ENCODE data around the gene TLR3.
"Not testable (repeated sequence)": the region's sequence is repeated elsewhere in the genome, so short reads cannot be mapped to it uniquely, and the experiment has no call there.

Gene TLR3

DNA sequence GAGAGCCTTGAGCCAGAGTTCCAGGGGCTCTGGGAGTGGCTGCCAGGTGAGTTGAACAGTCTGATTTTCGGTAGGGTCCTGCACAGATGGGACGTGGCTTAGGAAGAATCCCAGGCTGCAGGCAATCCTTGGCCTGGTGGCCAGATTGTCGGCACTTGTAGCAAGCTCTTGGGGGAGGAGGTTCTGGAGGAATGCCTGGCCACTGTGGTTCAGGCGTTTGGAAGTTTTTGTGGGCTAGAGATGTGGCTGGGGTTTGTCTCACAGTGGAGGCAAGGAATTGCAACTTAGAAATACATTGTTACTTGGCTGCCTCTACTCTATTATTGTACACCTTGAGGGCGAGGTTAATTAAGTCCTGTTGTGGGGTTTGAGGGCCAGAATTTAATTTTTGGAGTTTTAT lies 21.5 kb upstream of the TLR3 start:
- DNase-seq (ENCODE audit: low read depth in 2 of 3, low spot score in 2 of 3), result not testable (repeated sequence)

DNA sequence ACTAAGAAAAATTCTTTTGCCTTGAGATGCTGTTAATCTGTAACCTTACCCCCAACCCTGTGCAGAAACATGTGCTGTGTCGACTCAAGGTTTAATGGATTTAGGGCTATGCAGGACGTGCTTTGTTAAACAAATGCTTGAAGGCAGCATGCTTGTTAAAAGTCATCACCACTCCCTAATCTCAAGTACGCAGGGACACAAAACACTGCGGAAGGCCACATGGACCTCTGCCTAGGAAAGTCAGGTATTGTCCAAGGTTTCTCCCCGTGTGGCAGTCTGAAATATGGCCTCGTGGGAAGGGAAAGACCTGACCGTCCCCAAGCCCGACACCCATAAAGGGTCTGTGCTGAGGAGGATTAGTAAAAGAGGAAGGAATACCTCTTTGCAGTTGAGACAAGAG lies 18.8 kb upstream of the TLR3 start:
- DNase-seq (ENCODE audit: low read depth in 2 of 3, low spot score in 2 of 3), result not testable (repeated sequence)

DNA sequence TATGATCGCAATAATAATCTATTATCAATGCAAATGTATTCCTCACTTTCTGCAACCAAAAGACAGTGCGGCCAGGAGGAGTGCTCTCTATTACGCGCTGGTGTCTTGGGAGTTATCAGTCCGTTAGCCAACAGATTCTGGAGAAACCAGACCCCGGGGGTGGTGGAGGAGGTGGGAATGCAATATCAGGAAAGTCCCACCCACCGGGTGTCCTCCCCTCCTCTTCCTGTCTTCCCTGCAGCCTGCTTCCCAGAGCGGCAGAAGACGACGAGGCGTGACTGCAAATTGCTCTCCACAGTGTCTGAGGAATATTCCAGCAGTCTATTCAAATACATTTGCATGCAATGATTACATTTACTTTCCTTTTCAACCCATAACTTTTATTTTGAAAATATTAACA lies 17.9 kb upstream of the TLR3 start:
- DNase-seq (ENCODE audit: low read depth in 2 of 3, low spot score in 2 of 3), result no peak

DNA sequence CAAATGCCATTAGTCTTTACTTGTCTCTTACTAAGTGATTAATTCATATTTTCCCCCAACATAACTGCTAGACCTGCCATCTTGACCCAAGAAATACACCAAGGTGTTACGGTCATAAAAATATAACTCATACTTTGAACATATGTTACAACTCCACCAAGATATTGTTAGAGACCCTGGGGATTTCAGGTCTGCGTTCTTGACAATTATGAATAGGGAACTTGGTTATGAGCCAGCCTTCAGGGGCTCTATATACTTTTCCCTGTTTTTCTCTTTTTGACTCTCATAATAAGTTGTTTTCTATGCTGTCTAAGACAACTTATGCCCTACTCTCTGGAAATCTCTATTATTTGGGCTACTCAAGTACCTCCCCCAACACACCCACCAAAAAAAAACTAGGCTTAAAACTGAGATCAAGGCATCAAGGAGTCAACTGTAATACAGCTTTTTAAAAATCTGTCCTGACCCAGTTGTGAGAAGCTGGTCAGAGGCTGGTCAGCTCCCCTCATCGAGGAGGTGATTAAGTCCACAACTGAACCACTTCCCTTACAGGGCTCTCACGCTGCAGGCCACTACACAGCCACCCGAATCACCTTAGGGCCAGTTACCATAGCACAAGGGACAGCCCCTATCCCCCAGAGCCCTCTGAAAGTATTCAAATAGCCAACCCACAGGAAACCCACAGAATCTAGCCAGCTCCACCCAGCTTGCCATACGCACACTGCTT lies 10.5 kb upstream of the TLR3 start:
- DNase-seq (ENCODE audit: low read depth in 2 of 3, low spot score in 2 of 3), result no peak

DNA sequence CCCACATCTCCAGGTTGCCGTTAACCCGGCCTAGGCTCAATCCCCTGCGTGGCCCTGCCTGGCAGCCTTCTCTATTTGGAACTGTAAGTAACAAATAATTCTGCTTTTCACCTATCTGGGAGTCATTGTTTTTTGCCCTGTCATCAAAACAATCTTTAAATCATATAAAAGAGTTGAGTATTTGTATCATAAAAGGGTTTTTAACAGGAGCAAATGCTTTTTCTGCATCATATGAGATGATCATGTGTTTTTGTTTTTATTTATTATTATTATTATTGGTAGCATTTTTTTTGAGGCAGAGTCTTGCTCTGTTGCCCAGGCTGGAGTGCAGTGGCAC lies 10.0 kb upstream of the TLR3 start:
- no peak for DNase-seq (ENCODE audit: low read depth in 2 of 3, low spot score in 2 of 3)

DNA sequence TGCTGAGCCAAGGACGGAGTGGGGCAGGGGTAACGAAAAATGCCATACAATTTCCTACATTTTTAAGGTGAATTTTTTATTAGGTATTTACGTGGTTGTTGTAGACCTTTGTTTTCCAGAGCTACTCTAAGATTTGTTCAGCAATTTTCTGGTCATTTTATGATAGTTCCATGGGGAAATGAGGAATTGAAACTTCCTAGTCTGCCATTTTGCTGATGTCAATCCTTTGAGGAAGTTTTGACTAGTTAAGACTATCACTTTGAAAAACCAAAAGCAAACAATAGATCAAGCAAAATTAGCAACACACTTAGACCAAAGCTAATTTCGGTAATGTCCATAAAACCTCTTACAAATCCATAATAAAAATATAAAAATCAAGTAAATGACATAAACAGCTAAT lies 7.0 kb upstream of the TLR3 start:
- DNase-seq (ENCODE audit: low read depth in 2 of 3, low spot score in 2 of 3), result no peak

DNA sequence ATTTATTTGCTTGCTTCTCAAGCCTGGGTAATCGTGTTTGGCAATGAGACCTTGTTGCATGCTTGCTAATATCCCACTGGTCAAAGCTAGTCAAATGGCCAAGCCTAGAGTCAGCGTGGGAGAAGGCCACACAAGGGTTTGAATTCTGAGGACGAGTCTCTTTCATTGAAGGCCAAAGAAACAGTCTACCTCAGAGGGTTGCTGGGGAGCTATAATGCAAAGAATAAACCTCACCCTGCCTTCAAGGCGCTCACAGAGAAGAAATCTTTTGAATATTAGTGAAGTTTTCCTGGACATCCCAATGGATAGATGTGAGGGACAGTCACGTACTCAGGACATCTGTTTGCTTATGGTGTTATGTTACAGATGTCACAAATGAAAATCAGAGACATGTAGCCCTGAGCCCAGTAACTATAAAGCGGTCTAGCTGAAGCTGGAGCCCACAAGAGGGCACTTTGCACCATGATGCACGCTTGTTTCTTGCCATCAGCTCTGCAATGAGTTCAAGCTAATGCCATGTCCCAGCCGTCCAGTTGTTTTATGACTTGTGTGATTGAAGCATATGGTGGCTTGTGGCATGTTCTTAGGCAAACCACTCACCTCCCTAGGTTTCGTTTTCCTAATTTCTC lies 1.1 kb upstream of the TLR3 start:
- no peak for DNase-seq (ENCODE audit: low read depth in 2 of 3, low spot score in 2 of 3)

DNA sequence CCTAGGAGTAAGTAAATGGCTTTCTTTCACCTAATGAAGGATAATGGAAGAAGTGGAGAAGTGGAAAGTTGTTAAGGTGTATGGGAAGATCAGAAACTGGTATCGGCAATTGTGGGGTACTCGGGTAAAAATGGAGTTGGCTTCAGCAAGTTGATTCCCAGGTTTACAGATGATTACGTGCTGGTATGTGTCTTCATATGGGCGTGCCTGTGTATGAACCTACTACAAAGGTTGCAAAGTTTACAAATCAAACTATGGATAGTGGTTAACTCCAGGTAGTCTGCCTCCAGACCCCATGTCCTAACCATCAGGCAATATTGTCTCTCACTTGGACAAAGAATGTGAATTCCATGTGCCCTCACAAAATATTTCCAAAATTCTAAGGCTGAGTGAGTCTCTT lies 773 bp downstream of the TLR3 start:
- DNase-seq (ENCODE audit: low read depth in 2 of 3, low spot score in 2 of 3), result no peak

DNA sequence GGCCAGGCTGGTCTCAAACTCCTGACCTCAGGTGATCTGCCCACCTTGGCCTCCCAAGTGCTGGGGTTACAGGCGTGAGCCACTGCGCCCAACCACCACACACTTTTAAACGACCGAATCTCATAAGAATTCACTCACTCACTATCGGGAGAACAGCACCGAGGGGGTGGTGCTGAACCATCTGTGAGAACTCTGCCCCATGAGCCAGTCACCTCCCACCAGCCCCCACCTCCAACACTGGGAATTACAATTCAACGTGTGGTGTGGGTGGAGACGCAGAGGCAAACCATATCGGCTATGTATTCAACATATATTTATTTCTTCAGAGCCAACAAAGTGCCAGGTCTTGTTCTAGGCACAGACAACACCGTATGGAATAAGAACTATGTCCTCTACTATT lies 3.6 kb downstream of the TLR3 start:
- DNase-seq (ENCODE audit: low read depth in 2 of 3, low spot score in 2 of 3), result no peak

DNA sequence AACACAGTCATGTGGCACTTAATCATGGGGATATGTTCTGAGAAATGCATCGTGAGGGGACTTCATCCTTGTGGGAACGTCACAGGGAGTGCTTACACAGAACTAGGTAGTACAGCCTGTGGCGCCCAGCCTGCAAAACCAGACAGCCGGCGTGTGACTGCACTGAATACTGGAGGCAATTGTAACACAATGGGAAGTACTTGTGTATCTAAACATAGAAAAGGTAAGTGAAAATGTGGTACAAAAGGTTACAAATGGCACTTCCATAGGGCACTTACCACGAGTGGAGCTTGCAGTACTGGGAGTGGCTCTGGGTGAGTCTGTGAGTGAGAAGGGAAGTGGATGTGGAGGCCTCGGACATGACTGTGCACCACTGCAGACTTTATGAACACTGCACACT lies 5.2 kb downstream of the TLR3 start:
- no peak for DNase-seq (ENCODE audit: low read depth in 2 of 3, low spot score in 2 of 3)

DNA sequence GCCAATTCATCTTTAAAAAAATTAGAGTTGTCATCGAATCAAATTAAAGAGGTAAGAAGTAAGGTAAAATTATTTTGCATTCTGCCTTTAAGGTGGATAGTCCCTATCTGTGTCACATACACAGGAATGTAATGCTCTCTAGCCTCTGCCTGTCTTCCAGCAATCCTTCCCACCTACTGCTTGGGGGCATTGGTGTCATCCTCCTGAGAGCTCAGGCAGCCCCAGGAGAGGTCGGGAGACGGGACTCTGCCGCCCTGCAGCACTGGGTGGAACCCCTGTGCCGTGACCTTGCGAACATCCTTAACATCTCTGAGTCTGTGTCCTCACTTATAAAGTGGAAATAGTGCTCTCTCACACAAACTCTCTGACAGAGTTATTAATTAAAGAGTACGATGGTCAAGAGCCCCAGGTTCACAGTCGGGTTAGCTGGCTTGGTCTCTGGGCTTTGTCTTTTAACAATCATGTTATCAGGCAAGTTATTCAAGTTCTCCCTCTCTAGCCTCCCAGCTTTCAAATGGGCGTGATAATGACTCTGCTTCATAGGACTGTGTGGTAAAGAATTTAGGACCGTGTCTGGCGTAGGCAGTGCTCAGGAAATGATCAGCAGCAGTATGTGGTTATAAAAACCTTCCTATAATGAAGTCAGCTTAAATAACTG lies 10.2 kb downstream of the TLR3 start:
- DNase-seq (ENCODE audit: low read depth in 2 of 3, low spot score in 2 of 3), result no peak

DNA sequence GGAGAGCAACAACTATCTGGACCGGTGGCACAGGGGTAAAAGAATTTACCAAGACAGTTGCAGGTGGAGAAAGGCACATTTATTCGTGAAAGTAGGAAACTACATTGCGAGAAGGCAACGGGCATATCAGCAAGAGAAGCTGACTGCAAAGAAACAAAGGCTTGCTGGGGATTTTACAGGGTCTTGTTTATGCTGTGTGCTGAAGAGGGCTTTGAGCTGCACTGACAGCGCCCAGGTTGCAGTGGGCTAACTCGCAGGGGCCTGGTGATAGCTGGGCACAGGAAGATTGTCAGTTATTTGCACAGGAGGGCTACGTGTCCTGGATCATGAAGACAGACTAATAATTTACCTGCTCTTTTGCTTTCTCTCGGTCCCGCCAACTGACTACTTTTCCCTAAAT lies 10.7 kb downstream of the TLR3 start:
- DNase-seq (ENCODE audit: low read depth in 2 of 3, low spot score in 2 of 3), result no peak

DNA sequence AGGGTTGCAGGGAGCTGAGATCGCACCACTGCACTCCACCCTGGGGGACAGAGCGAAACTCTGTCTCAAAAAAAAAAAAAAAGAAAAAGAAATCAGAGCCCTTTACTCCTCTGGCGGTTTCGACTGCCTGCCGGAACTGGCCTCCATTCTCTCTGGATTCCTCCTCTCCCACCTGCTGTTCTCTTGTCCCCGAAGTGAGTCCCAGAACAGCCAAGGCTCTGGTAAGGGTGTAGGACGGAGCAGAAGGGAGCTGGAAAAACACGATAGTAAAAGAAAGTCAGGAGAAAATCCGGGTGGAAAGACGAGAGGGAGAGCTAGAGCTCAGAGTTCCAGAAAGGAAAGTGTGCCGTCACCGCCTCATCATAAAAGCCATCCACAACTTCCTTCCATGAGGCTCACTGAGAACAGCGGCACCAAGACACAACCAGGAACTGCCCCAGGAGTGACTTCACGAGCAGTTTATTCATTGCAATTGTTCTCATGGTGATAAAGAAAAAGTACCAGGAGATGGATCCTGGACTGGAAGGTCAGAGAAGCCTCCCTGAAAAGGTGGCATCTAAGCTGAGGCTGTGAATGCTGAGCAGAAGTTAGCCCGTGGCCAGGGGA lies 12.3 kb downstream of the TLR3 start:
- DNase-seq (ENCODE audit: low read depth in 2 of 3, low spot score in 2 of 3), result no peak

DNA sequence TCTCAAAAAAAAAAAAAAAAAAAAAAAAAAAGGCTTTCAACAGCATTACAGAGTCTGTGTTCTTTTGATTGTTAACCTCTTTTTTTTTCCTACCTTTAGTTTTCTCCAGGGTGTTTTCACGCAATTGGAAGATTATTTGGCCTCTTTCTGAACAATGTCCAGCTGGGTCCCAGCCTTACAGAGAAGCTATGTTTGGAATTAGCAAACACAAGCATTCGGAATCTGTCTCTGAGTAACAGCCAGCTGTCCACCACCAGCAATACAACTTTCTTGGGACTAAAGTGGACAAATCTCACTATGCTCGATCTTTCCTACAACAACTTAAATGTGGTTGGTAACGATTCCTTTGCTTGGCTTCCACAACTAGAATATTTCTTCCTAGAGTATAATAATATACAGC lies 13.3 kb downstream of the TLR3 start:
- no peak for DNase-seq (ENCODE audit: low read depth in 2 of 3, low spot score in 2 of 3)

DNA sequence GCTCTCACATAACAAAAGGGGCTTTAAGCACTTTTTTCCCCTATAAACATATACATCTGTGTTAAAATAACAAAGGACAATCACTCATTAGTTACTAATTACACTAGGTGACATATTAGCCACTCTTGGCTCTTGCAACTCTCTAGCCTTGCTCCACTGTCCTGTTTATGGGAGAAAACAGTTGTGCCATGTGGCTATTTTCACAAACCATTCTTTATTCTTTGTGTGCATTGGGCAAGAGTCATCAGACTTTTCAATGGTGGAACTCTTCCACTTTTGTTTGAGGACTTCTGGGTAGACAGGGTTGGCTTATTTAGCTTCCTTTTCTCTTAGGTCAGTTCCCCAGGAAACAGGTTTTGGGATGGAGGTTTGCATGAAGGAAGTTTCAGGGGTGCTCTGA lies 19.6 kb downstream of the TLR3 start:
- no peak for DNase-seq (ENCODE audit: low read depth in 2 of 3, low spot score in 2 of 3)

DNA sequence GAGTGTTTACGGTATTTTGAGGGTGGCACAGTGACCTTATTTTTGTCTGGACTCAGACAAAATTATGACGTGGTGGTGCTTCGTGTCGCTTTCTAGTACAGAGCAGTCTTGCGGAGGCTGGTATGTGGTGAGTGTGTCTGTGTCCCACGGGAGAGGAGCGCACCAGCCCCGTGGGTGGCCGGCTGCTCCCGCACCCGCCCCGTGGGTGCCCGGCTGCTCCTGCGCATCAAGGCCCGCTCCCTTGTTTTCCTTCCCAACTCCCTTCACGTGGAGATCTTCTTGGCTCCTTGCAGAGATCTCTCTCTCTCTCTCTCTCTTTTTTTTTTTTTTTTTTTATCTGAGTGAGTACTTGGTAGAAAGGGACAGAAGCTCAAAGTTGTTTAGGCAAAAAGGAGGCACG lies 23.3 kb downstream of the TLR3 start:
- no peak for DNase-seq (ENCODE audit: low read depth in 2 of 3, low spot score in 2 of 3)

DNA sequence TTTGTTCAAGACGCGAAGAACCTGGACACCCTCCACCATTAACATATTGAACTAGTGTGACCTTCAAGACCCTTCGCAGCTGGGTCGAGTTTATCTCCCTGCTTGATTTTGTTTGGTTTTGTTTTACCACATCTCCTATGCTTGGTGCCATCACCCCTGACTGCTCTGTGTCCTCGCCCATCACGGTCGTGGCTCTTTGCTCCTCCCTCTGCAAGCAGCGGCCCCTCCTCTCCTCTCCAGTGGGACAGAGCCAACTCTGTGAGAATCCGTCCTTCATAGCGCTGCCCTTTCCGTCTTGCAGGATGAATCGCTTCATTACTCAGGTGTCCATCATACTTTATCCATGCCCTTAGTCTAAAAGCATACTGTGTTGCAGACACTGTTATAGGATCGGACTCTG lies 26.4 kb downstream of the TLR3 start:
- DNase-seq (ENCODE audit: low read depth in 2 of 3, low spot score in 2 of 3), result no peak

DNA sequence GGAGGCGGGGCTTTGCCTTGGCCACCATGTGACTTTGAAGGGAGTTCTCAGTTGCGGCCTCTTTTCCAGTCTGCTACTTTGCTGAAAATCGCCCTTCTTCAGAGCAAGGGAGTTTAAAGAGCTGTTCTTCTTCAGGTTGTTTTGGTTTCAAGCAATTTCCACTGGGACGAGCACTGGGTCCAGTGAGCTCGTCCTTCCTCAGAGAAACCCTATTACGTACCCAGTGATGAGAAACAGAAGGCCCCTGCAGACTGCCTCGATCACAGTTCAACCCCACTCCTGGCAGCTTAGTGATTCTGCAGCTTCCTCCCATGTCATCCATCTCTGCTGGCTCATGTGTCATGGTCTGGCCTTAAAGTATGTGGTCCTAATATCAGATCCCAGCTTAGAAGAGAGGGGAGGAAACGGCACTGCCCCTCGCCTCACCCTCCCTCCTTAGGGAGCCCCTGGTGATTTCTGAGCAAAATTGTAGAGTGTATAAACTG lies 27.8 kb downstream of the TLR3 start:
- no peak for DNase-seq (ENCODE audit: low read depth in 2 of 3, low spot score in 2 of 3)

DNA sequence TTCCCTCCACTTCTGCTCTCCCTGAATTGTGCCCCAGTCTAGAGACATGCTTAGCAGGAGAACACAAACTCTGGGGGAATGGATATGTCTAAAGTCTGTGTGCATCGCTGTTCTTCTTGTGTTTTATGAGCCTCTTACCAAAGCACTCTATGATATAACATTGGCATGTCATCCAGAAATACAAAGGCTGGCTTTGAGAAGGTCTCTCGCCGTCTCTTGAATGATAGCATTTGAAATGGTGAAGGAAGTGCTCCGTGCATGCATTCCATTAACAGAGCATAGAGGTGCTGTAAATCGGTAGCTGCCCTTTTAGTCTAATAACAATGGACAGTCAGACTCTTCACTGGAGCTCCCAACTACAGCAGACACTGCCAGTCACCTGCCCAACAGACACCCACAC lies 28.4 kb downstream of the TLR3 start:
- DNase-seq (ENCODE audit: low read depth in 2 of 3, low spot score in 2 of 3), result no peak

DNA sequence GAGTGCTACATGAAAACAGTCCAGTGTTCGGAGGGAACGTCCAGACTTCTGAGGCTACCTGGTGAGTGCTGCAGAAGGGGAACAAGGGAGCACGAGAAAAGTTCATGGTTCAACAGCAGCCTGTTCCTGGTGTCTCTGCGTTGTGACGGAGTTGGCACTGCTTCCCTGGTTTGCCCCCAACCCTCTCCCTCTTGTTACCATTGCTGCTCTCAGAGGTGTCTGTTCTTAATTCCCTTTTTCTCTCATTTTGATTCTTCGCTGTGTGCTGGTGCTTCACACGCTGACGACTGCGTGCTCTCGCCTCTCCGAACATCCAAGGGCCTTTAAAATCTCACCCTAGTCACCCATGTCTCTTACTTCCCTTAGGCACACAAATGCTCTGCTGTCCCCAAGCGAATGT lies 34.0 kb downstream of the TLR3 start:
- no peak for DNase-seq (ENCODE audit: low read depth in 2 of 3, low spot score in 2 of 3)

DNA sequence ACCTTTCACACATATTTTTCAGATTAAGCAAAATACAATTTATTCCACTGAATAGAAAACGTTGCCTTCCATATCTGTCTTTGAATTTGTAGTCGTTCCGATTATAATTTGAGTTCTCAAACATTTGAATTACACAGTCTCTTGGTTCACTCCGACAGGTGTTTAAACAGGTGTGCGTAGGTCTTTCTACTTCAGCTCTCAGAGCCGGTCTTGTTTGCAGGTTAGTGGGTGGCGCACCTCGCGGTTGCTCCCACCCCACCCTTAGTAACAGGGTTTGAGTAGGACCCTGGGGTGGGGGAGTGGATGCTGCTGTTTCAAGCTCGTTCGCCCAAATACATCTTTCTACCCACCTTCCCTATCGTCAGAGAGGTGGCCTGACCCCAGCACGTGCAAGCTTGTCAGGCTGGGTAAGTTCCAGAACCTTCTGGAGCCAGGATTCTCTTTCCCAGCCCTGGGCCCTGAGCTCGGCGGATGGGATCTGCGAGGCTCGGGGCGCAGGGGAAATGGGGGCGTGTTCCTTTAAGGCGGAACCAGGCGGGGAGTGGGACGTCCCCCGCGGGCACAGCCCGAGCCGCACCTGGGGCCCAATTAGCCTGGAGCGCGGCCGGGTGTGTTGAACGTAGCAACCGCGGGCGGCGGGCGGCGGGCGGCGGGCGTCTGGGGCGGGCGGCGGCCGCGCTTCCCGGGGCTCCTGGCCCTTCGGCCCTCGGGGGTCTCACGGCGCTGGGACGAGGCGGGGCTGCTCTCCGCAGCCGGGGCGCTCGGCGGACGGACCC lies 35.3 kb downstream of the TLR3 start, which contains the start of gene FAM149A:
FAM149A (plus strand) TSS at position 591 of the 776 bp plus-strand sequence.
- no peak for DNase-seq (ENCODE audit: low read depth in 2 of 3, low spot score in 2 of 3)

Measured in activated CD8-positive, alpha-beta memory T cell treated with anti-CD3 and anti-CD28 coated beads for 48 hours (primary cell).